Right lobe of liver (tissue), 4 donors: ENCODE results near the gene TLX3.

ENCODE experiments used
- POLR2A ChIP-seq: fragments of 450-650 bp; IDR thresholded peaks from one replicate; pipeline ENCODE4 v1.6.1; 2017; ENCODE audit warnings: antibody characterized with exemption, mild to moderate bottlenecking
- TF ChIP-seq, protein P1 (sequence below), 4 donors: fragments of 200-600 bp in 3 of 4; fragments of 450-650 bp in 1 of 4; IDR thresholded peaks; one replicate each; pipeline versions ENCODE4 v1.5.1 to v1.8.0; 2016 to 2022; ENCODE audit warnings: antibody characterized with exemption in 4 of 4, mild to moderate bottlenecking in 2 of 4
- donor health status: DM: no; HTN: no; CAD: no.
- donor health status: DM: no; HTN: no; CAD: no.
- donor health status: DM: no; HTN: yes; CAD: no.

- TF ChIP-seq, protein P1, sequence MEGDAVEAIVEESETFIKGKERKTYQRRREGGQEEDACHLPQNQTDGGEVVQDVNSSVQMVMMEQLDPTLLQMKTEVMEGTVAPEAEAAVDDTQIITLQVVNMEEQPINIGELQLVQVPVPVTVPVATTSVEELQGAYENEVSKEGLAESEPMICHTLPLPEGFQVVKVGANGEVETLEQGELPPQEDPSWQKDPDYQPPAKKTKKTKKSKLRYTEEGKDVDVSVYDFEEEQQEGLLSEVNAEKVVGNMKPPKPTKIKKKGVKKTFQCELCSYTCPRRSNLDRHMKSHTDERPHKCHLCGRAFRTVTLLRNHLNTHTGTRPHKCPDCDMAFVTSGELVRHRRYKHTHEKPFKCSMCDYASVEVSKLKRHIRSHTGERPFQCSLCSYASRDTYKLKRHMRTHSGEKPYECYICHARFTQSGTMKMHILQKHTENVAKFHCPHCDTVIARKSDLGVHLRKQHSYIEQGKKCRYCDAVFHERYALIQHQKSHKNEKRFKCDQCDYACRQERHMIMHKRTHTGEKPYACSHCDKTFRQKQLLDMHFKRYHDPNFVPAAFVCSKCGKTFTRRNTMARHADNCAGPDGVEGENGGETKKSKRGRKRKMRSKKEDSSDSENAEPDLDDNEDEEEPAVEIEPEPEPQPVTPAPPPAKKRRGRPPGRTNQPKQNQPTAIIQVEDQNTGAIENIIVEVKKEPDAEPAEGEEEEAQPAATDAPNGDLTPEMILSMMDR (IDR thresholded peaks at IDR 0.05), result no peak
- no peak for TF ChIP-seq POLR2A
Measured at GRCh38 chr5:171337210-171337569, 28.1 kb downstream of the TLX3 start.
